Measurements from ENCODE around the gene CARMIL1. TPM values are rescaled to one million over a fixed set of nuclear protein-coding genes. Genes with fewer than 3 reads are reported as not detected.

The CARMIL1 gene
- total RNA-seq, 1 experiment from 2014 or later, result 25.9 TPM

DNA sequence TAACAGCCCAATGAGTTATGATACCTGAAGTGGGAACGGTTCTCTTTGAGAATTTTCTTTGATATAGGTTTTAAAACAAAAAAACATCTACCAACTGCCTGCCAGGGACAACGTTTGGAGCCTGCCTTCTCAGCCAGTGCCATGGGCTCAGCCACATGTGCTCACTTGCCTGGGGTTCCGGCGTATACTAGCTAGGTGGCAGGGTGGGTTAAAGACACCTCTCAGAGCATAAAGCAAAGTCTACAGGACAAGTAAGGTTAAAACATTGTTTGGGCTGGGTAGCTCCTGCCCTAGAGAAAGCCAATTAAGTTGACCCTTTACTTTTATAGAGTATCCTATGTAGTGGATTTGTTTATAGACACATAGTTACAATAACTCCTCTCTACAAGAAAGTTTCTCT lies 334.9 kb downstream of the CARMIL1 start:
- ChIA-PET CTCF (interaction anchor here (1.1 kb wide), 1 partner anchor 104 kb away, joined by 5 read pairs; no protein-coding TSS in a partner anchor), POLR2A (no interaction called here)
- H3K27ac Mint-ChIP-seq (ENCODE audit: unreplicated experiment), result no peak overlapping the region
- H3K9me3 ChIP-seq, result no peaks in the 10 kb centered on the region
- no peaks in the 10 kb centered on the region for H3K9me3 Mint-ChIP-seq (ENCODE audit: unreplicated experiment)
- H3K4me3 ChIP-seq (ENCODE audit: low read depth, low read length), result no peak overlapping the region
- no peaks in the 10 kb centered on the region for H3K36me3 Mint-ChIP-seq (ENCODE audit: insufficient read depth, unreplicated experiment)
- no peaks in the 10 kb centered on the region for H3K4me1 ChIP-seq
- H3K27me3 Mint-ChIP-seq (ENCODE audit: insufficient read depth, unreplicated experiment), result no peaks in the 10 kb centered on the region
- intact Hi-C loops (cut with micrococcal nuclease; ENCODE audit: unreplicated experiment), result loop anchor here (5.0 kb wide), 1 partner anchor 103 kb away; no protein-coding TSS in a partner anchor
- no peak for DNase-seq
- no peak overlapping the region for H3K4me3 Mint-ChIP-seq (ENCODE audit: unreplicated experiment)
- TF ChIP-seq, protein P1, sequence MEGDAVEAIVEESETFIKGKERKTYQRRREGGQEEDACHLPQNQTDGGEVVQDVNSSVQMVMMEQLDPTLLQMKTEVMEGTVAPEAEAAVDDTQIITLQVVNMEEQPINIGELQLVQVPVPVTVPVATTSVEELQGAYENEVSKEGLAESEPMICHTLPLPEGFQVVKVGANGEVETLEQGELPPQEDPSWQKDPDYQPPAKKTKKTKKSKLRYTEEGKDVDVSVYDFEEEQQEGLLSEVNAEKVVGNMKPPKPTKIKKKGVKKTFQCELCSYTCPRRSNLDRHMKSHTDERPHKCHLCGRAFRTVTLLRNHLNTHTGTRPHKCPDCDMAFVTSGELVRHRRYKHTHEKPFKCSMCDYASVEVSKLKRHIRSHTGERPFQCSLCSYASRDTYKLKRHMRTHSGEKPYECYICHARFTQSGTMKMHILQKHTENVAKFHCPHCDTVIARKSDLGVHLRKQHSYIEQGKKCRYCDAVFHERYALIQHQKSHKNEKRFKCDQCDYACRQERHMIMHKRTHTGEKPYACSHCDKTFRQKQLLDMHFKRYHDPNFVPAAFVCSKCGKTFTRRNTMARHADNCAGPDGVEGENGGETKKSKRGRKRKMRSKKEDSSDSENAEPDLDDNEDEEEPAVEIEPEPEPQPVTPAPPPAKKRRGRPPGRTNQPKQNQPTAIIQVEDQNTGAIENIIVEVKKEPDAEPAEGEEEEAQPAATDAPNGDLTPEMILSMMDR (IDR thresholded peaks at IDR 0.05; ENCODE audit: insufficient read depth in 1 of 2, low read depth in 1 of 2, low read length in 1 of 2, severe bottlenecking in 1 of 2, unreplicated experiment in 1 of 2), result peak in 1 of 2 experiments; percentile 9
- no TSS peak for BruUV-seq (replicated peaks)
- H3K36me3 ChIP-seq (ENCODE audit: control insufficient read depth, insufficient read depth, low read length), result no peaks in the 10 kb centered on the region; the same call in 1 of the 2 replicates
- no peaks in the 10 kb centered on the region for H3K27me3 ChIP-seq (replicated peaks; ENCODE audit: control insufficient read depth, insufficient read depth, low read length)
- H3K4me1 Mint-ChIP-seq (ENCODE audit: low read depth, unreplicated experiment), result no peaks in the 10 kb centered on the region

DNA sequence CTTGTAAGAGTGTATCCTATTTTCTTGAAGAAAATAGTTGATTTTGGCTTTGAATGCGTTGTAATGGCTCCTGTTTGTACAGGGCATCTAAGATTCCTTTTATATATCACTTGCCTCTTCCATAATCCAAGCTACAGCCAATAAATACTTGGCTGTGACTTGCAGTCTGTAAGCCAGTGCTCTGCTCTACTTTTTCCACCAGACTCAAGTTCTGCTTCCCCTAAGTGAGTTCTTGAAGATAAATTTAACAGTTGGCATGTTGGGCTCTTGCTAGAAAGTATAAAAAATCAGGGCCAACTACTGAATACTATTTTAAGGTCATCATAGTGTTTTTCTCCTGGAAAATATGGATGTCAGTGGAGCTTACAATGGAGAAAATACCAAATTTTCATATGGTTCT lies 336.3 kb downstream of the CARMIL1 start:
- CTCF ChIA-PET, result no interaction called here
- H3K9me3 ChIP-seq, result no peaks in the 10 kb centered on the region
- Mint-ChIP-seq H3K27me3 (ENCODE audit: insufficient read depth, unreplicated experiment) (no peaks in the 10 kb centered on the region), H3K4me1 (ENCODE audit: low read depth, unreplicated experiment) (no peaks in the 10 kb centered on the region), H3K36me3 (ENCODE audit: insufficient read depth, unreplicated experiment) (no peaks in the 10 kb centered on the region), H3K9me3 (ENCODE audit: unreplicated experiment) (no peaks in the 10 kb centered on the region), H3K4me3 (ENCODE audit: unreplicated experiment) (no peak overlapping the region), H3K27ac (ENCODE audit: unreplicated experiment) (no peak overlapping the region)
- POLR2A ChIA-PET, result no interaction called here
- intact Hi-C loops (cut with micrococcal nuclease; ENCODE audit: unreplicated experiment), result no loop called here
- no peak for DNase-seq
- no peaks in the 10 kb centered on the region for H3K4me1 ChIP-seq
- H3K4me3 ChIP-seq (ENCODE audit: low read depth, low read length), result no peak overlapping the region
- no peaks in the 10 kb centered on the region; the same call in 1 of the 2 replicates for H3K36me3 ChIP-seq (ENCODE audit: control insufficient read depth, insufficient read depth, low read length)
- no TSS peak for BruUV-seq (replicated peaks)
- TF ChIP-seq, protein P1 (IDR thresholded peaks at IDR 0.05; ENCODE audit: insufficient read depth in 1 of 2, low read depth in 1 of 2, low read length in 1 of 2, severe bottlenecking in 1 of 2, unreplicated experiment in 1 of 2), result no peak
- H3K27me3 ChIP-seq (replicated peaks; ENCODE audit: control insufficient read depth, insufficient read depth, low read length), result no peaks in the 10 kb centered on the region

DNA sequence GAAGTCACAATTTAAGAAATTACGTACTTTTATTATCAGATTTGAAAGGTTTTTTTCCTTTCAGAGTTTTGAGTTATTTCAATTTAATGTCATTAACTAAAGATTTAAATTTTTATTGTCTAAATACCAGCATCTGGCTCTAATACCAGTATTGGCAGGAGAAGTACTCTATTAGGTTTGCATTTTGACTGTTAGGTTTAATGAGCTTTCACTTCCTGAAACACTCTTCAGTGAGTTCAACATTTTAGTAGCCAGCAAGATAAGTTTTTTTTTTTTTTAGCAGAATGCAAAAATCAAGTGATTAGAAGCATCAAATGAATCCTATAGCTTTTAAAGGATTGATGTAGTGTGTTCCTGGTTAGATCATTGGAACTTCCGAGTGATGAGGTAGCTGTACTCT lies 338.8 kb downstream of the CARMIL1 start:
- Histone ChIP-seq H3K36me3 (ENCODE audit: control insufficient read depth, insufficient read depth, low read length) (no peaks in the 10 kb centered on the region), H3K27me3 (replicated peaks; ENCODE audit: control insufficient read depth, insufficient read depth, low read length) (no peaks in the 10 kb centered on the region), H3K4me3 (ENCODE audit: low read depth, low read length) (no peak overlapping the region), H3K9me3 (no peaks in the 10 kb centered on the region), H3K4me1 (no peaks in the 10 kb centered on the region)
- DNase-seq, result no peak
- TF ChIP-seq, protein P1 (IDR thresholded peaks at IDR 0.05; ENCODE audit: insufficient read depth in 1 of 2, low read depth in 1 of 2, low read length in 1 of 2, severe bottlenecking in 1 of 2, unreplicated experiment in 1 of 2), result no peak
- H3K27me3 Mint-ChIP-seq (ENCODE audit: insufficient read depth, unreplicated experiment), result no peaks in the 10 kb centered on the region
- POLR2A ChIA-PET, result no interaction called here
- CTCF ChIA-PET, result interaction anchor here (0.7 kb wide), 1 partner anchor 100 kb away, joined by 3 read pairs; no protein-coding TSS in a partner anchor
- H3K9me3 Mint-ChIP-seq (ENCODE audit: unreplicated experiment), result no peaks in the 10 kb centered on the region
- no peak overlapping the region for H3K4me3 Mint-ChIP-seq (ENCODE audit: unreplicated experiment)
- H3K4me1 Mint-ChIP-seq (ENCODE audit: low read depth, unreplicated experiment), result no peaks in the 10 kb centered on the region
- no peak overlapping the region for H3K27ac Mint-ChIP-seq (ENCODE audit: unreplicated experiment)
- intact Hi-C loops (cut with micrococcal nuclease; ENCODE audit: unreplicated experiment), result no loop called here
- no TSS peak for BruUV-seq (replicated peaks)
- H3K36me3 Mint-ChIP-seq (ENCODE audit: insufficient read depth, unreplicated experiment), result no peaks in the 10 kb centered on the region

All from Caco-2 (cell line).